Endothelial cell of umbilical vein (primary cell): ENCODE data around the gene COL6A2. TPM values are rescaled to one million over a fixed set of nuclear protein-coding genes. Genes with fewer than 3 reads are reported as not detected.

Source experiments
- BruUV-seq: library from RNA; stranded (reverse); fragments of 400-500 nt; replicated peaks from 2 replicates; lab custom pipeline; 2021; lab: Mats Ljungman, UMichigan
- CTCF ChIA-PET: fragments of 300-600, 350-600 bp; sonication (Branson Sonifier 250); formaldehyde crosslinking; loops from one replicate; lab custom pipeline; 2021; ENCODE audit warnings: antibody characterized with exemption, inconsistent platforms; lab: Charles Lee
- POLR2A ChIA-PET: fragments of 300-600, 350-600 bp; sonication (Branson Sonifier 250); formaldehyde crosslinking; loops from one replicate; lab custom pipeline; 2021; ENCODE audit warnings: antibody characterized with exemption, inconsistent platforms; lab: Charles Lee
- DNase-seq: peaks from one replicate; pipeline ENCODE4 v3.0.0-alpha.2; 2011; ENCODE audit warnings: low read depth, low spot score
- FAIRE-seq: peaks from 2 replicates; lab custom pipeline; 2011; peaks lifted over from hg19 to GRCh38; lab: Jason Lieb, UNC
- H2AFZ ChIP-seq: 2 replicates; pipeline ENCODE4 v1.6.0; 2012; ENCODE audit warnings: low read depth, low read length, control low read depth, inconsistent platforms
- H3K27ac ChIP-seq: 2 replicates; pipeline ENCODE4 v1.5.1; 2011; ENCODE audit warnings: low read depth, mild to moderate bottlenecking, control low read depth, low read length, moderate library complexity; ENCODE audit not compliant: insufficient read depth
- H3K27me3 ChIP-seq, 2 experiments: 2 replicates each; pipeline versions ENCODE4 v1.6.0 to v1.6.1; 2011; ENCODE audit warnings: low read length in 2 of 2, mixed read lengths in 1 of 2; ENCODE audit not compliant: control insufficient read depth in 2 of 2, insufficient read depth in 2 of 2
- H3K36me3 ChIP-seq, 2 experiments: 2 replicates in 1 of 2; 3 replicates in 1 of 2; pipeline ENCODE4 v1.5.1; 2011; ENCODE audit warnings: low read length in 2 of 2, mild to moderate bottlenecking in 1 of 2, moderate library complexity in 1 of 2; ENCODE audit not compliant: control insufficient read depth in 2 of 2, insufficient read depth in 2 of 2; ENCODE audit errors: extremely low read depth in 1 of 2
- H3K4me1 ChIP-seq: 3 replicates; pipeline ENCODE4 v1.5.1; 2011; ENCODE audit warnings: mild to moderate bottlenecking, low read length; ENCODE audit not compliant: control insufficient read depth, insufficient read depth; ENCODE audit errors: extremely low read depth
- H3K4me2 ChIP-seq: 2 replicates; pipeline ENCODE4 v1.6.1; 2011; ENCODE audit warnings: low read length, control low read depth, mixed read lengths; ENCODE audit not compliant: insufficient read depth
- H3K4me3 ChIP-seq, 3 experiments: fragments of 200-600 bp in 1 of 3; sonication (generic), shearing (Covaris generic) in 1 of 3; replicated peaks in 1 of 3; 2 replicates each; pipeline ENCODE4 v1.5.1; 2011 to 2016; ENCODE audit warnings: control low read depth in 3 of 3, low read length in 3 of 3, mild to moderate bottlenecking in 2 of 3, inconsistent platforms in 1 of 3, low read depth in 1 of 3, moderate library complexity in 1 of 3; ENCODE audit not compliant: insufficient read depth in 1 of 3
- H3K79me2 ChIP-seq: 2 replicates; pipeline ENCODE4 v1.6.0; 2012; ENCODE audit warnings: low read length, inconsistent platforms; ENCODE audit not compliant: control insufficient read depth, insufficient read depth
- H3K9ac ChIP-seq: replicated peaks from 2 replicates; pipeline ENCODE3; 2011; ENCODE audit warnings: low read length, control low read depth; ENCODE audit not compliant: insufficient read depth; ENCODE audit errors: extremely low read depth
- H3K9me1 ChIP-seq: replicated peaks from 3 replicates; pipeline ENCODE4 v1.6.0; 2011; ENCODE audit warnings: mild to moderate bottlenecking, low read length; ENCODE audit not compliant: control insufficient read depth, insufficient read depth; ENCODE audit errors: extremely low read depth
- H3K9me3 ChIP-seq: replicated peaks from 2 replicates; pipeline ENCODE4 v1.5.1; 2012; ENCODE audit warnings: low read length, inconsistent platforms; ENCODE audit not compliant: control insufficient read depth, insufficient read depth
- H4K20me1 ChIP-seq: replicated peaks from 2 replicates; pipeline ENCODE3; 2011; ENCODE audit warnings: mild to moderate bottlenecking, low read length; ENCODE audit not compliant: control insufficient read depth, insufficient read depth; ENCODE audit errors: extremely low read depth
- CTCF ChIP-seq, 2 donors: IDR thresholded peaks; 1 replicate in 1 of 2; 2 replicates in 1 of 2; pipeline ENCODE4 v1.5.1; 2011; ENCODE audit warnings: low read length in 2 of 2, mild to moderate bottlenecking in 2 of 2, moderate library complexity in 2 of 2, control low read depth in 1 of 2, inconsistent platforms in 1 of 2, low read depth in 1 of 2; ENCODE audit not compliant: insufficient read depth in 1 of 2; ENCODE audit errors: extremely low read depth in 1 of 2
- EZH2 ChIP-seq: IDR thresholded peaks from 2 replicates; pipeline ENCODE4 v1.6.1; 2012; ENCODE audit warnings: borderline replicate concordance, low read depth, mild to moderate bottlenecking, moderate library complexity, low read length, inconsistent platforms; ENCODE audit not compliant: severe bottlenecking
- FOS ChIP-seq: IDR thresholded peaks from 2 replicates; pipeline ENCODE4 v1.6.1; 2011; ENCODE audit warnings: mild to moderate bottlenecking, low read length, moderate library complexity, borderline replicate concordance; ENCODE audit not compliant: insufficient read depth
- GATA2 ChIP-seq: IDR thresholded peaks from 2 replicates; pipeline ENCODE4 v1.7.0; 2011; ENCODE audit warnings: low read depth, mild to moderate bottlenecking, moderate library complexity, mixed read lengths, low read length; ENCODE audit not compliant: insufficient read length, insufficient read depth
- JUN ChIP-seq: IDR thresholded peaks from 2 replicates; pipeline ENCODE4 v1.6.1; 2011; ENCODE audit warnings: borderline replicate concordance, low read depth; ENCODE audit not compliant: insufficient read length, insufficient read depth
- MAX ChIP-seq: IDR thresholded peaks from 2 replicates; pipeline ENCODE4 v1.6.1; 2011; ENCODE audit not compliant: insufficient read depth, insufficient read length
- MYC ChIP-seq: IDR thresholded peaks from one replicate; pipeline ENCODE4 v1.6.1; 2011; ENCODE audit warnings: mild to moderate bottlenecking, low read depth, low read length
- POLR2A ChIP-seq: IDR thresholded peaks from 2 replicates; pipeline ENCODE4 v1.6.1; 2012; ENCODE audit warnings: low read depth, mild to moderate bottlenecking, control low read depth, low read length
- POLR2AphosphoS5 ChIP-seq: IDR thresholded peaks from 2 replicates; pipeline ENCODE4 v1.6.1; 2012; ENCODE audit warnings: low read depth, mild to moderate bottlenecking, control low read depth, low read length, moderate library complexity; ENCODE audit not compliant: insufficient read depth
- dilution Hi-C: fragments of 300-500 bp; cut with MboI; formaldehyde crosslinking; loops from one replicate; pipeline ENCODE4 v1.15.0; 2019; ENCODE audit warnings: low sequenced_read_pairs; ENCODE audit not compliant: extremely low pct_ligation_motif_present
- intact Hi-C: fragments of 100-400 bp; cut with micrococcal nuclease; formaldehyde crosslinking; loops from one replicate; pipeline ENCODE4 v1.10.0; 2022
- polyA plus RNA-seq, 4 experiments: library from polyadenylated mRNA; depleted of rRNA in 3 of 4; stranded (reverse) in 3 of 4; unstranded in 1 of 4; fragments of >200 nt; gene quantifications; 2 replicates each; pipeline versions ENCODE4 v1.2.1 to v1.2.3, GENCODE V29; 2011 to 2012; ENCODE audit warnings: missing spikeins in 1 of 4
- total RNA-seq: library from RNA; stranded (reverse); gene quantifications from 2 replicates; pipeline ENCODE4 v1.2.3, GENCODE V29; 2021

COL6A2 gene
- total and polyA plus RNA-seq, 2 donors (not counting 3 experiments of a cell fraction or from before 2014, with no cell fraction given), result 3.4 to 6.1 TPM

- no peaks in the 10 kb centered on the region for H4K20me1 ChIP-seq
- CTCF ChIA-PET, result no interaction called here
- no TSS peak for BruUV-seq
- dilution Hi-C loops (no loop called here), intact Hi-C loops (no loop called here)
- DNase-seq, result no peak
- no peaks in the 10 kb centered on the region for H3K9me3 ChIP-seq
- H3K4me2 ChIP-seq, result no peak overlapping the region
- no peaks in the 10 kb centered on the region for H3K4me1 ChIP-seq
- no peak overlapping the region for H3K4me3 ChIP-seq
- H3K27ac ChIP-seq, result no peak overlapping the region
- H3K9ac ChIP-seq, result no peak overlapping the region
- H3K27me3 ChIP-seq, result no peaks in the 10 kb centered on the region
- no peaks in the 10 kb centered on the region for H3K9me1 ChIP-seq
- no peaks in the 10 kb centered on the region for H3K36me3 ChIP-seq
- no peaks in the 10 kb centered on the region for H3K79me2 ChIP-seq
- TF ChIP-seq POLR2AphosphoS5 (no peak), MAX (no peak), GATA2 (no peak), JUN (no peak), FOS (no peak), MYC (no peak), CTCF (IDR thresholded peaks at IDR 0.05; ENCODE audit: extremely low read depth in 1 of 2, insufficient read depth in 1 of 2, low read depth in 1 of 2, low read length in 2 of 2) (no peak), POLR2A (no peak), EZH2 (no peak)
- no peak for FAIRE-seq
- POLR2A ChIA-PET, result no interaction called here
- H2AFZ ChIP-seq, result no peak overlapping the region
These were observed 19.1 kb downstream of the COL6A2 start for GRCh38 chr21:46116776-46117585.
